ENCODE measurements around the gene FOLR2.
A peak's percentile ranks its signal among the peaks of the same experiment; 100 is the strongest.
"Not testable (repeated sequence)": the region's sequence is repeated elsewhere in the genome, so short reads cannot be mapped to it uniquely, and the experiment has no call there.

FOLR2 gene

DNA sequence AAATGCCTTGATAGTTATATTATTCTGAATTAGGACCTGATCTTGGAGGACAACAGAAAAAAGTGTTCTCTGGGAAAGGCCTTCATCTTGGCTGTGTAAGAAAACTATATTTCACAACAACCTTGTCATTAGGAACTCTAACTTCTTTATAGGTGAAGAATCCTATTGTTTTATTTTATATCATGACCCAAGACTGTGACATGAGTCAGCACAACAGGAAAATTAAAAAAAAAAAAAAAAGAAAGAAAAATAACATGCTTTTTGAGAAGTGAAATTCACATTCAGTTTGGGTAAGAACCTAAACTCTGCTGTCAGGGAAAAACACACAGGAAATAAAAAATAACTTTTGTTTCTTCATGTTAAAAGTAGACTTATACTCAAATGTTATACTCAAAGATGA, 11.7 kb upstream of the FOLR2 start:
- no peak for DNase-seq (ENCODE audit: low read depth in 1 of 2, low spot score in 1 of 2)

DNA sequence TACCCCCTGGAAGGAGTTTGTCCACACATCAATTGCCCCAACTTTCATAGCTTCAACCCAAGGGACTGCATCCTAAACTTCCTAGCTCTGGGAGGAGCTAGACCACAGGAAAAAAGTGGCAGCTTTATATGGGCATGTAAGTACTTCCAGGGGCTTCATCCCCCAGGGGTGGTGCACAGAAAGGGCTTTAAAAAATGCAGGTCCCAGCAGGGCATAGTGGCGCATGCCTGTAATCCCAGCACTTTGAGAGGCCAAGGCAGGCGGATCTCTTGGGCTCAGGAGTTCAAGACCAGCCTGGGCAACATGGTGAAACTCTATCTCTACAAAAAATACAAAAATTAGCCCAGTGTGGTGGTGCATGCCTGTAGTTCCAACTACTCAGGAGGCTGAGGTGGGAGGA, 9.8 kb upstream of the FOLR2 start:
- DNase-seq (ENCODE audit: low read depth in 1 of 2, low spot score in 1 of 2): not testable (repeated sequence)

DNA sequence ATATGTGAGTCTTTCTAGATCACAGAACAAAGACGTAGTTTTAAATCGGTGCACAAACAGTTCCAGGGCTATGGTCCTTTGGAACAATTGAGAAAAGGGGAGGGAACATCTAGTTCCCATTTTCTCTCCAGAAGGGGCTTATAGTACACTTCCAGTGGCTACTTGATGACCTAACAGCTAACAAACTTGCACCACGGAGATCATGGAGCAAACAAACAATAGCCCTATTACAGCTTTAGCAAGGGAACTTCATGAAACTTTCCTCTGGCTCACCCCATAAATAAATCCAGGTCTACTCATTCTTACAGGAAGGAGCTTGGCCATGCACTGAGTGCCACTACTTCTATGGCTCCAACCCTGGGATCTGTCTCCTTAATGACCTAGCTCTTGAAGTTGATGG, 8.3 kb upstream of the FOLR2 start:
- no peak for DNase-seq (ENCODE audit: low read depth in 1 of 2, low spot score in 1 of 2)

DNA sequence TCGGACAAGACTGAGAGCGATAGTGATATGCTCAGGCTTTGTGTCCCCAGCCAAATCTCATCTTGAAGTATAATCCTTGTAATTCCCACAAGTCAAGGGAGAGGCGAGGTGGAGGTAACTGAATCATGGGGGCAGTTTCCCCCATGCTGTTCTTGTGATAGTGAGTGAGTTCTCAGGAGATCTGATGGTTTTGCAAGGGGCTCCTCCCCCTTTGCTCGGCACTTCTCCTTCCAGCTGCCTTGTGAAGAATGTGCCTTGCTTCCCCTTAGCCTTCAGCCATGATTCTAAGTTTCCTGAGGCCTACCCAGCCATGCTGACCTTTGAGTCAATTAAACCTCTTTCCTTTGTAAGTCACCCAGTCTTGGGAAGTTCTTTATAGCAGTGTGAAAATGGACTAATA, 7.5 kb upstream of the FOLR2 start:
- DNase-seq (ENCODE audit: low read depth in 1 of 2, low spot score in 1 of 2): no peak

DNA sequence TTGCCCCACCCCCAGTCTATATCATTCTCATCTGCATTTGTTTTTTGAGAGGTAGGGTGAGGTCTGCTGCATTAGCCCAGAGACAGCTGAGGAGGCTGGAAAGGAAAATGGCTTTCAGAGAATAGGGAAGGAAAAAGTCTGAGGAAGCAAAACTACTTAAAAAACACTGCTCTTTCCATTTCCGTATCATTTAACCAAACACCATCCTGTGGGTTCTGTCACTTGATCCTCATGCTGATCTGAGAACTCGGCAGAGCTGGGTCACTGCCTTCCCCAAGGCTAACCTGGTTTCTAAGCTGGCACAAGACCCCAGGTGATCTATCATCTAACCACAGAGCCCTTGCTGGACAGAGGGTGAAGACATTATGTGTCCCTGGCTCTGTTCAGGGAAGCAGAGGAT, 1.2 kb downstream of the FOLR2 start:
- no peak for DNase-seq (ENCODE audit: low read depth in 1 of 2, low spot score in 1 of 2)

DNA sequence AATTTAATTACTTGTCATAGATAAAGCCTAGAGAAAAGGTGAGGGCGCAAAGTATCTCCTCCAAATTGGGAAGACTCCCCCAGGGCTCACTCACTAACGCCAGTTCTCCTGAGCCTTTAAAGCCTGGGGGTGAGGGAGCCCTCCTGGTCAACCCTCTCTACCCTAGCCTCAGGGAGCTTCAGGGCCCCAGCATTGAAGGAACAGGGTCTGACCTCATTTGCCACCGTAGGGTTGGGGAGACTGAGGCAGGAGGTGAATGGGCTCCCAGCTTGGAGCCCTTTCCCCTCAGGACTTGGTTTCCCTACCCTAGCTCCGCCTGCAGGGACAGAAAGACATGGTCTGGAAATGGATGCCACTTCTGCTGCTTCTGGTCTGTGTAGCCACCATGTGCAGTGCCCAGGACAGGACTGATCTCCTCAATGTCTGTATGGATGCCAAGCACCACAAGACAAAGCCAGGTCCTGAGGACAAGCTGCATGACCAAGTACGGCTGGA, 1.7 kb downstream of the FOLR2 start:
- no peak for DNase-seq (ENCODE audit: low read depth in 1 of 2, low spot score in 1 of 2)

DNA sequence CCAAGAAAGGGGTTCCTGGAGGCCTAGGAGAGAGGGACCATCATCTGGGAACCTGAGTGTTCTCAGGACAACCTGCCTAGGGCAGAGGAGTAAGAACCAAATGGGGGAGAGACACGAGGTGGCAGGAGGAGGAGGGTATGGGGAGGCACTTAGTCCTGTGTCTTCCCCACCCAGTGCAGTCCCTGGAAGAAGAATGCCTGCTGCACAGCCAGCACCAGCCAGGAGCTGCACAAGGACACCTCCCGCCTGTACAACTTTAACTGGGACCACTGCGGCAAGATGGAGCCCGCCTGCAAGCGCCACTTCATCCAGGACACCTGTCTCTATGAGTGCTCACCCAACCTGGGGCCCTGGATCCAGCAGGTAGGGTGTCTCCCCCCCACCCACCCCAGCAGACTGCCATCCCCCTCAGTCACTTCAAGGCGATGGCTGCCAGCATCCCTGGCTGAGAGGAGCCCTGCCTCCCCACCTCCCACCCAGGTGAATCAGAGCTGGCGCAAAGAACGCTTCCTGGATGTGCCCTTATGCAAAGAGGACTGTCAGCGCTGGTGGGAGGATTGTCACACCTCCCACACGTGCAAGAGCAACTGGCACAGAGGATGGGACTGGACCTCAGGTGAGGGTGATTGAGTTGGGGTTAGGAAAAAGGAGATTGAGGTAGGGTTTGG, 4.2 kb downstream of the FOLR2 start:
- no peak for DNase-seq (ENCODE audit: low read depth in 1 of 2, low spot score in 1 of 2)

DNA sequence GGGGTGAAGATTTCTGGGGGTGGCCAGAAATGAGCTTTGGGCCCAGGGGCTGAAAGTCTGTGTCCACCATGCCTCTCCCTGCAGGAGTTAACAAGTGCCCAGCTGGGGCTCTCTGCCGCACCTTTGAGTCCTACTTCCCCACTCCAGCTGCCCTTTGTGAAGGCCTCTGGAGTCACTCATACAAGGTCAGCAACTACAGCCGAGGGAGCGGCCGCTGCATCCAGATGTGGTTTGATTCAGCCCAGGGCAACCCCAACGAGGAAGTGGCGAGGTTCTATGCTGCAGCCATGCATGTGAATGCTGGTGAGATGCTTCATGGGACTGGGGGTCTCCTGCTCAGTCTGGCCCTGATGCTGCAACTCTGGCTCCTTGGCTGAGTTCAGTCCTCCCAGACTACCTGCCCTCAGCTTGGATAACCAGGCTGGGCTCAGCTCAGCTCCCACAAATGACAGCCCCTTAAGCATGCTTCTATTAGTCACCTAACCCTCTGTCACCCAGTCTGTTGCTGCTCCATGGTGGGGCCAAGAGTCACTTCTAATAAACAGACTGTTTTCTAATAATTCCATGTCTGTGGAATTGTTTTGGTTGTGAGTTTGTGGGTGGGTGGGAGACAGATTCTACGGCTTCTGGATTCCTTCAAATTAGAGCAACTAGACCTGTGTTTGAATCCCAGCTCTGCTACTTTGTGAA, 4.9 kb downstream of the FOLR2 start:
- no peak for DNase-seq (ENCODE audit: low read depth in 1 of 2, low spot score in 1 of 2)

DNA sequence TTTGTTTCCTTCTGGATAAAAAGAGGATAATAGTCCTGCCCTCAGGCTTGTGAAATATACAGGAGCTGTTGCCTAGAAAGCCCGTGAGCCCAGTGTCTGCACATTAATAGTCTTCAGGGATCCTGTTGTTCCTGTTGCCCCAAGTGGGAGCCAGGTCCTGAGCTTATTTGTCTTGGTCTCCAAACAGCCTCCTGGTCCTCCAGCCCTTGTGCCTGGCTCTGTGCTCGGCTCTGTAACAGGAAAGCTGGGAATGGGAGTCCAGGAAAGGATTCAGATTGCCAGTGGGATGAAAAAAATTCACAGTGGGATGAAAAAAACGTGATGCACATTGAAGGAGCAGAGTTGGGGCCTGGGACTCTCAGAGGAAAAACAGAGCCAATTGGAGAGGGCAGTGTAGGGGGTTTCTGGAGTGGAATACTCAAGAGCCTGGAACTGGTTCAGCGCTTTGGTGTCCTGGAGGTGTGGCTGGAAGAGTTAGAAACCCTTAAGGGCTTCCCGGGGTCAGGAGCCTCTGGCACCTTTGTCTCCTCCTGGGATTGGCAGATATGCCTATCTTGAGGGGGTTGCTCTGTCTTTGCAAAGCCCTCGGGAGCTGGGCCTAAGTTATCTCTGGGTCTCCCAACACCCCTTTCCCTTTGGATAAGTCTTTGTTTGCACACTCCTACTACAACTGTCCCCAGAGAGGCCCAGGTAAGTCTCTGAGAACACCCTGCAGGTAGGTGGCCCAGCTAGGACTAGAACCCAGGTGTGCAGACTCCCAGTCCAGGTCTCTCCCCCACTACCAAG, 5.7 kb downstream of the FOLR2 start:
- DNase-seq (ENCODE audit: low read depth in 1 of 2, low spot score in 1 of 2): no peak

DNA sequence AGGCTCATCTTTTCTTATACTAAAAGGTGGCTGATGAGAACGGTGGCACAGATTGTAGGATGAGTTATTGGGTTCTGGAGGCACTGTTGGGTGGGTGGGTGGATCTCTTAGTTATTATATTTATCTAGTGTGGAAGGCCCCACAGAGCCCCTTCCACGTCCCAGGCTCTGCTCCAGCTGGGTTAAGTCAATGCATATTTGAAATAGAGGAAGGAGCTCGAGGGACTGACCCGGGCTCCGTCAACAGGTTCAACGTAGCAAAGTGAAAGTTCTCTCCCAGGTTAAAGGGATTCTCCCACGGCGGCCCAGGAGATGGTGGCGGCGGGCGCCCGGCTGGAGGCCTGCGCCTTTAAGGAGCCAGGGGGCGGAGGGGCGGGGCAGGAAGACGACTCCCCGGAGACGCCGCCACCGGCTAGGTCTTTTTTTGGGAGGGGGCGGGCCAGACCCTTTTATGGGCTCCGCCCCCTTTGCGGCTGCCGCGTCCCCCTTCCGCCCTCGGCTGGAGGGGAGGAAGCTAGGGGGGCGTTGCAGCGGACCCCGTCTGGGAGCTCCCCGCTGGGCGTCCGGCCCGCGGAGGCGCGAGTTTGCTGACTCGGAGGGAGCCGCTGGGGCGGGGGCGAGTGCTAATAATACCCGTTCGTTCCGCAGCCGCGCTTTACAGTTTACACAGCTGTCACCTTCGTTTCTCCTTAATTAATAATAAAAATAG, 6.5 kb downstream of the FOLR2 start:
- peak; percentile 79 to 90 for DNase-seq (ENCODE audit: low read depth in 1 of 2, low spot score in 1 of 2)

DNA sequence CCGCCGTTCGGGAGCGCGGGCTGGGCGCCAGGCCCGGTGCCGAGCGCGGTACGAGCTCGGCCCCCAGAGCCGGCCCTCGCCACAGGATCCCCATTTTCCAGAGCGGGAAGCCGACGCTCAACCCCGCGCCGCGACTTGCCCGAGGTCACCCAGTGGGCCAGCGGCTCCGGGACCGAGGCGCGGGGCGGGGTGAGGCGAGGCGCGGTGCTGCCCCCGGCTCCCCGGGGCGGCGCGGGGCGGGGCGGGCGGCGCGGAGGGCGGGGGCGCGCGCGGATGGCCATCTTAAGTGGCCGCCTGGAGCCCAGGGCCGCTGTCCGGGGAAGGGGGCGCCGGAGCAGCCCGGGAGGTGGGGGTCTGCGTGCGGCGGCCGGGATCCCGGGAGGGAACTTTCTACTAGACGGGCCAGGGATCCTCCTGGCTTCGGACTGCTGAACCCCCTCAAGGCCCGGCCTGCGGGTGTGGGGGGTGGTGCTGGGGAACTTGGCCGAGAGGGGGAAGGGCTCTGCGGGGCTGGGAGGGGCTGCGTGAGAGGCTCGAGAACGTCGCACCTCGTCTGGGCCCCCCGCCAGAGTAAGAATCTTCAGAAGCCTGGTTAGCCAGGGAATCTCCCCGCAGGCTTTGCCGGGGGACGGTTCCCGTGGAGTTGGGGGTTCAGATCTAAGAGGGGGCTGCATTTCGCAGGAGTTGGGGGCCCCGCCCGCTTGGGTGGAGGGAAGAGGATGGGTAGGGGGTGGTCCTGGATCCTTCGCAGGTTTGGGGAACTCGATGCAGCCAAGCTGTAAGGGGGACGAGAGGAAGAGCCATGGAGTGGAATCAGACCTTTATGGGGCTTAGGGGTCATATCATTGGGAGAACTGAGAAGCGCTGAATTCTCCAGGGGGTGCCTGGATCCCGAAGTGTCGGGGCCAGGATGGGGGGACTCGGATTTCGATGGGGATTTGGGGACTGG, 7.3 kb downstream of the FOLR2 start:
- DNase-seq (ENCODE audit: low read depth in 1 of 2, low spot score in 1 of 2): peak in 1 of 2 donors; percentile 25

DNA sequence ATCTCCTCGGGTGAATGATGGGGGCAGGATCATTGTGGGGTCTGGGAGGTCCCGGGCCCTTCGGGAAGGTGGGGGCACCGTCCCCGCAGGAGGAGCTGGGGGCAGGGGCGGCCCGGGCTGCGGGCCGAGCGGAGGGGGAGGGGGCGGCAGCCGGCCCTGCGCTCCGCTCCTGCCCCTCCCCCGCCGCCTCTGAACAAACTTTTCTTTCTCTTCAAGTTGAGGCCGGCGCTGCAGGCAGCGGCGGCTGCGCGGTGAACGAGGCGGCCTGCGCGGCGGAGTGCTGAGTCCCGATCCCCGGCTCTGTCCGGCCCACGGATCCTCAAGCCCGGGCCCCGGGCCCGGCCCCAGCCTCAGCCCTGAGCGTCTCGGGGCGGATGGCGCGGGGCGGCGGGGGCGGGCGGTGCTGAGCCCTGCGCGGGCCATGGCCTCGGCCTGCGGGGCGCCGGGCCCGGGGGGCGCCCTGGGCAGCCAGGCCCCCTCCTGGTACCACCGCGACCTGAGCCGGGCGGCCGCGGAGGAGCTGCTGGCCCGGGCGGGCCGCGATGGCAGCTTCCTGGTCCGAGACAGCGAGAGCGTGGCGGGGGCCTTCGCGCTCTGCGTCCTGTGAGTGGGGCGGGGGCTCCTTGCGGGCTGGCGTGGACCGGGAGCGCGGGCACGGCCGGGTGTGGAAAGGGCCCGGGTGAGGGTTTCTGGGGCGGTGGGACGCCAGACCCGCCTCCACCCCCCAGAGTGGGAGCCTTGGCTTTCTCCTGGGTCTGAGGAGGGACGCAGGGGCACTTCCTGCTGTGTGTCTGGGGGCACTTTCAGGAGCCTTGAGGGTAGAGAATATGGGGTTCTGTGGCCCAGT, 8.2 kb downstream of the FOLR2 start, which contains the start of gene INPPL1:
INPPL1 (plus strand) TSS at position 204 of the 847 bp plus-strand sequence; CDS start at position 422, 218 bp downstream.
- DNase-seq (ENCODE audit: low read depth in 1 of 2, low spot score in 1 of 2): no peak

DNA sequence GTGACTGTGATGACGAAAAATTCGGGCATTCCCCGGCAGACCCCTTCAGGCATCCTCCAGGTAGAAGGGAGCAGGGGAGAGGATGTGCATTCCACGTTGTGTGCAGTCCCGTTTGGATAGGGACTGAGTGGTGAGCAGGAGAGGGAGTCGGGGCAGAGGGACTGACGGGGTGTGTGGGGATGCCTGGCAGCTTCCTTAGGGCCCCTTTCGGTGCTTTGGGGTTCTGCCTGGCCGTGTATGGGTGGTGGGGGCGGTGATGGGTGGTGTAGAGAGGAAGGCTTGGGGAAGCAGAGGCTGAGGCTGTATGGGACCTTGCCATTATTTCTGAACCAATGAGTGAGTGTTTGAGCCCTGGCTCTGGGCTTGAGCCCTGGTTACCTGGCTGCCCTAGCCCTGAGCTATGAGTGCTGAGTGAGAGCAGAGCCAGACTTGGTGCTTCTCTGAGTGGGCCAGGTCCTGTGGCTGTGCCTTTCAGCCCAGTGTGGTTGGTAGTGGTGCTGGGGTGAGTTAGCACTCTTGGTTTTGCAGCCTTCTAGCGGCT, 8.9 kb downstream of the FOLR2 start:
- DNase-seq (ENCODE audit: low read depth in 1 of 2, low spot score in 1 of 2): no peak

DNA sequence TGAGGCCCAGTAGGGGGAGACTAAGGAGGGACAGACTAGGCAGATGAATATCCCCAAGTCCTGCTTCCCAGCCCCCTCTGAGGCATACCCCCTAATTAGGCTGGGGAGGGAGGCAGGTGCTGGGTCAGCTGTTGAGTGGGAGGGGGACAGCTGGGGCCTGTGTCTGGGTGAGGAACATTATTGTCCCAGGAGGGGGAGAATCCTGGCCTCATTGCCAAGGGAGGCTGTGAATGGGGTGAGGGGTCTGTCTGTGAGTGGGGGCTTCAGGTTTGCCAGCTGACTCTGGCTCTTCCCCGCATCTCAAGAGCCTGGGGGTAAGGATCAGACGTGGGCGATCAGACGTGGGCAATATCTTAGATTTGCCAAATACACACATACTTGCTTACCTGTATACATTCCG, 10.1 kb downstream of the FOLR2 start:
- DNase-seq (ENCODE audit: low read depth in 1 of 2, low spot score in 1 of 2): no peak

DNA sequence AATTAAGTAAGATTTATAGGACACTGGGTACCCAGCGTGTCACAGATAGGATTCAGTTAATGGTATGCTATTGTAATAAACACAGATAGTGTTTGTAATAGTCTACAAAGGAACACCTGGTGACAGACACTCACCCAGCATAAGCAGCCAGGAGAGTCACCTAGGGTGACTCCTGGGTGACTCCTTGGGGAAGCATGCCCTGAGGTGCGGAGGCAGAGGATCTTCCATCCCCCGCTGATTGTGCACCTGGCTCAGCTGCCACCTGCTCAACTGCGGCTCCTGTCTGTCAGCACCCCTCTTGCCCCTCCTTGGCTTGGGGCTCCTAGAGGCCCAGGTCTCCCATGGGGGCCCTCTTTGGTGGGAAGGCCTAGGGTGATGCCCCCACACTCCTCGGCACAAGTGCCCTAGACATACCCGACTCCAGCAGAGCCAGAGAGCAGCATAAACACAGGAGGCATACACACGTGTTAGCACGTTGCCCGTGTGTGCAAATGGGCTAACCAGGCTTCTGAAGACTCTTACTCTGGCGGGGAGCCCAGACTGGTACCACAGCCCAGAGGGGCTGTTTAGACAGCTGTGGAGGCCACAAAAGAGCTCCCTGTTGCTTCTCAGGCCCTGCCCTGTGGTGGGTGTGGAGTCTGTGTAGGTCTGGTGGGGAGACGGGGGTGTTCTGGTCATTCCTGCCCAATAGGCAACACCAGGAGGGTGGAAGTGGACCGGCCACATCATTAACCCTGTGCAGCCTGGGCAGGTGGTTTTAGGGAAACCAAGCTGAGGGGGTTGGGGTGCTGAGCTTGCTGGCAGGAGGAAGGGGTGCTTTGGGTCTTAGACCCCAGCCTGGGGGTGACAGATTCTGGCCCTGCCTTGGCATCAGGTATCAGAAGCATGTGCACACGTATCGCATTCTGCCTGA, 11.0 kb downstream of the FOLR2 start:
- DNase-seq (ENCODE audit: low read depth in 1 of 2, low spot score in 1 of 2): no peak

DNA sequence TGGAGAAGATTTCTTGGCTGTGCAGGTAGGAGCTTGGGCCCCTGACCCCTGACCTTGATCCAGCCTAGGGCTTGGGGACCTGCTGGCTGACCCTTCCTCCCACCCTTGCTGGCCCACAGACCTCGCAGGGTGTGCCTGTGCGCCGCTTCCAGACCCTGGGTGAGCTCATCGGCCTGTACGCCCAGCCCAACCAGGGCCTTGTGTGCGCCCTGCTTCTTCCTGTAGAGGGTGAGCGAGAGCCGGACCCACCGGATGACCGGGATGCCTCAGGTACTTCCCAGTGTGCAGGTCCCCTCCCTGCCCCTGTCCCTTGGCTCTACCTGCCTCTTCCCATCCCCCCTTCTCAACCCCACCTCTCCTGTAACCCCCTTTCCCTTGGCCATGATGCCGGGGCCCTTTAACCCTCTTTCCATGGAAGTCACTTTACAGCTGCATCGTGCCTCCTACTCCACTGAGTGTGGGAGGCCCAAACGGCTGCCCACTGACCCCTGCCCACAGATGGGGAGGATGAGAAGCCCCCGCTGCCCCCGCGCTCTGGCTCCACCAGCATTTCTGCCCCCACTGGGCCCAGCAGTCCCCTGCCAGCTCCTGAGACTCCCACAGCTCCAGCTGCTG, 11.7 kb downstream of the FOLR2 start:
- no peak for DNase-seq (ENCODE audit: low read depth in 1 of 2, low spot score in 1 of 2)

DNA sequence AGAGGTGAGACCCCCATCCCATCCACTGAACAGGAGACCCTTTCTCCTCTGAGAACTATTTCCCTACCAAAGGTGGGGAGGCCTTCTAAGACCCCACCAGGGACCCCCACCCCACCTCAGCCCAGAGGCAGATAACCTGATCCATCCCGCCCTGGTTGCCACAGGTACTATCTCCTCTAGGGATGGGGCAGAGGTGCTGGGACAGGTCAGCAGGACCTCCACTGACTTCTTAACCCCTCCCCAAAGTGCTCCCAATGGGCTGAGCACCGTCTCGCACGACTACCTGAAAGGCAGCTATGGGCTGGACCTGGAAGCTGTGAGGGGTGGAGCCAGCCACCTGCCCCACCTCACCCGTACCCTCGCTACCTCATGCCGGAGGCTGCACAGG, 12.2 kb downstream of the FOLR2 start:
- no peak for DNase-seq (ENCODE audit: low read depth in 1 of 2, low spot score in 1 of 2)
